ENCODE results near the gene MON2. TPM values are rescaled to one million over a fixed set of nuclear protein-coding genes. Genes with fewer than 3 reads are reported as not detected.

MON2 gene
- total and polyA plus RNA-seq, 2 of the 8 experiments (the other 6 are each of a cell fraction or from before 2014, with no cell fraction given): 3.8 to 21.8 TPM

DNA sequence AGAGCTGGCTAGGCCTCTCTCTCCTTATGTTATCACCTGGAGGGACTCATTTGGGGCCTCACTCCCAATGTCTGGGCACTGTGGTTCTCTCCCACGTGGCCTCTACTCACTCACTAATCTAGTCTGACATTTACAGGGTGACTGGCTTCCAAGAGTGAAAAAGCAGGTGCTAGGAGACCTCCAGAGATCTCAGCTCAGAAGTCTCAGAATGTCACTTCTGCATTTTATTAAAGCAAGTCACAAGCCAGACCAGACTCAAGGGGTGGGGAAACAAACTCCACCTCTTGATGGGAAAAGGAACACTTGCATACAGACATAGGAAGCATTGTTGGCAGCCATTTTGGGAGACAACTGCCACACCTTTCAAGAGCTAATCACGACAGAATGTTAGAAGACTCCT is 175.9 kb downstream of the MON2 start (continued):
- TF ChIP-seq CBX5 (IDR thresholded peaks at IDR 0.05; ENCODE audit: low read depth, low read length) (no peak), JUND (IDR thresholded peaks at IDR 0.05; ENCODE audit: low read length) (no peak), RXRA (IDR thresholded peaks at IDR 0.05; ENCODE audit: insufficient read depth, low read depth, low read length) (no peak), SP2 (IDR thresholded peaks at IDR 0.05; ENCODE audit: low read length) (no peak), TEAD4 (IDR thresholded peaks at IDR 0.05; ENCODE audit: low read depth, low read length) (no peak)
